Measurements from ENCODE around the gene POLR3K.

POLR3K gene

GRCh38 chr16:77273-77806 is 23.9 kb upstream of the POLR3K start:
- ChIA-PET POLR2A (interaction anchor here (0.6 to 1.4 kb wide), 3 partner anchors 11 to 16 kb away, joined by 3 to 6 read pairs (median 3); no protein-coding TSS in a partner anchor), CTCF (interaction anchor here (0.5 to 2.0 kb wide), 4 partner anchors 12 to 31 kb away, joined by 3 to 6 read pairs (median 6); no protein-coding TSS in a partner anchor)
- no peak overlapping the region; the same call in 1 of the 2 replicates for H3K27ac ChIP-seq (ENCODE audit: extremely low read depth, low read depth, low read length)
- peaks cover 15% of the 10 kb centered on the region for H3K4me1 ChIP-seq (ENCODE audit: control insufficient read depth, insufficient read depth, low read length)
- TF ChIP-seq ZNF629 (tag by site-specific recombination; IDR thresholded peaks at IDR 0.05) (0 out of 2 replicates have a peak, but pooled peaks have one; percentile 15), ZNF214 (tag by site-specific recombination; IDR thresholded peaks at IDR 0.05; ENCODE audit: borderline replicate concordance) (no peak), ZNF488 (tag by site-specific recombination; IDR thresholded peaks at IDR 0.05) (no peak), ZBTB17 (tag by site-specific recombination; IDR thresholded peaks at IDR 0.05) (peak; percentile 49; the same call in 1 of the 2 replicates), ZNF184 (tag by site-specific recombination; IDR thresholded peaks at IDR 0.05) (no peak), ZNF112 (tag by site-specific recombination; IDR thresholded peaks at IDR 0.05) (no peak), EGR2 (tag by site-specific recombination; IDR thresholded peaks at IDR 0.05; ENCODE audit: low read depth) (no peak), ZNF404 (tag by site-specific recombination; IDR thresholded peaks at IDR 0.05) (no peak), ZNF544 (tag by site-specific recombination; IDR thresholded peaks at IDR 0.05) (no peak), ZNF169 (tag by site-specific recombination; IDR thresholded peaks at IDR 0.05) (no peak), ZBTB48 (tag by site-specific recombination; IDR thresholded peaks at IDR 0.05) (no peak), ZNF747 (tag by site-specific recombination; IDR thresholded peaks at IDR 0.05) (no peak), FEZF1 (tag by site-specific recombination; IDR thresholded peaks at IDR 0.05) (no peak), ZNF548 (tag by site-specific recombination; IDR thresholded peaks at IDR 0.05) (no peak), PBX3 (CRISPR knock-in tag; IDR thresholded peaks at IDR 0.05) (no peak), ZNF677 (tag by site-specific recombination; IDR thresholded peaks at IDR 0.05) (no peak), ZNF2 (tag by site-specific recombination; IDR thresholded peaks at IDR 0.05) (0 out of 2 replicates have a peak, but pooled peaks have one; percentile 45), HOXA7 (CRISPR knock-in tag; IDR thresholded peaks at IDR 0.05; ENCODE audit: borderline replicate concordance) (no peak), ZNF560 (tag by site-specific recombination; IDR thresholded peaks at IDR 0.05; ENCODE audit: borderline replicate concordance) (no peak), ZNF24 (tag by site-specific recombination; IDR thresholded peaks at IDR 0.05) (0 out of 2 replicates have a peak, but pooled peaks have one; percentile 44), ZNF558 (tag by site-specific recombination; IDR thresholded peaks at IDR 0.05) (no peak), ZNF600 (tag by site-specific recombination; IDR thresholded peaks at IDR 0.05) (peak; percentile 95), ZNF366 (tag by site-specific recombination; conservative IDR thresholded peaks at IDR 0.05) (peak; percentile 64), ZNF792 (tag by site-specific recombination; IDR thresholded peaks at IDR 0.05) (no peak), ZNF341 (tag by site-specific recombination; IDR thresholded peaks at IDR 0.05; ENCODE audit: low read depth) (no peak), ZBTB21 (tag by site-specific recombination; IDR thresholded peaks at IDR 0.05) (no peak), ZNF639 (tag by site-specific recombination; IDR thresholded peaks at IDR 0.05) (no peak)
- no peaks in the 10 kb centered on the region for H3K9me3 ChIP-seq (ENCODE audit: control insufficient read depth, insufficient read depth, low read depth, low read length)
- no peak overlapping the region; the same call in 1 of the 2 replicates for H3K4me3 ChIP-seq (ENCODE audit: low read depth, low read length)
- H3K36me3 ChIP-seq (ENCODE audit: control insufficient read depth in 2 of 2, insufficient read depth in 1 of 2, low read length in 2 of 2) = peaks cover 0 to 16% of the 10 kb centered on the region in 2 experiments; a peak in 1 of 3 replicates

Measured in HEK293 (cell line).